ENCODE measurements around the gene FRY. TPM values are rescaled to one million over a fixed set of nuclear protein-coding genes. Genes with fewer than 3 reads are reported as not detected.

FRY gene
- total and polyA plus RNA-seq, 2 of the 13 experiments (the other 11 are each of a cell fraction or from before 2014, with no cell fraction given): 8.2 to 13.1 TPM

DNA sequence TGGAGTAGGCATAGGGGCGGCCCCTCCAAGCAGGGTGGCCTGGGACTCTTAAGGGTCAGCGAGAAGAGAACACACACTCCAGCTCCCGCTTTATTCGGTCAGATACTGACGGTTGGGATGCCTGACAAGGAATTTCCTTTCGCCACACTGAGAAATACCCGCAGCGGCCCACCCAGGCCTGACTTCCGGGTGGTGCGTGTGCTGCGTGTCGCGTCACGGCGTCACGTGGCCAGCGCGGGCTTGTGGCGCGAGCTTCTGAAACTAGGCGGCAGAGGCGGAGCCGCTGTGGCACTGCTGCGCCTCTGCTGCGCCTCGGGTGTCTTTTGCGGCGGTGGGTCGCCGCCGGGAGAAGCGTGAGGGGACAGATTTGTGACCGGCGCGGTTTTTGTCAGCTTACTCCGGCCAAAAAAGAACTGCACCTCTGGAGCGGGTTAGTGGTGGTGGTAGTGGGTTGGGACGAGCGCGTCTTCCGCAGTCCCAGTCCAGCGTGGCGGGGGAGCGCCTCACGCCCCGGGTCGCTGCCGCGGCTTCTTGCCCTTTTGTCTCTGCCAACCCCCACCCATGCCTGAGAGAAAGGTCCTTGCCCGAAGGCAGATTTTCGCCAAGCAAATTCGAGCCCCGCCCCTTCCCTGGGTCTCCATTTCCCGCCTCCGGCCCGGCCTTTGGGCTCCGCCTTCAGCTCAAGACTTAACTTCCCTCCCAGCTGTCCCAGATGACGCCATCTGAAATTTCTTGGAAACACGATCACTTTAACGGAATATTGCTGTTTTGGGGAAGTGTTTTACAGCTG lies 283.9 kb downstream of the FRY start, which contains the start of the genes BRCA2 and ZAR1L (continued):
- TF ChIP-seq, protein P1, sequence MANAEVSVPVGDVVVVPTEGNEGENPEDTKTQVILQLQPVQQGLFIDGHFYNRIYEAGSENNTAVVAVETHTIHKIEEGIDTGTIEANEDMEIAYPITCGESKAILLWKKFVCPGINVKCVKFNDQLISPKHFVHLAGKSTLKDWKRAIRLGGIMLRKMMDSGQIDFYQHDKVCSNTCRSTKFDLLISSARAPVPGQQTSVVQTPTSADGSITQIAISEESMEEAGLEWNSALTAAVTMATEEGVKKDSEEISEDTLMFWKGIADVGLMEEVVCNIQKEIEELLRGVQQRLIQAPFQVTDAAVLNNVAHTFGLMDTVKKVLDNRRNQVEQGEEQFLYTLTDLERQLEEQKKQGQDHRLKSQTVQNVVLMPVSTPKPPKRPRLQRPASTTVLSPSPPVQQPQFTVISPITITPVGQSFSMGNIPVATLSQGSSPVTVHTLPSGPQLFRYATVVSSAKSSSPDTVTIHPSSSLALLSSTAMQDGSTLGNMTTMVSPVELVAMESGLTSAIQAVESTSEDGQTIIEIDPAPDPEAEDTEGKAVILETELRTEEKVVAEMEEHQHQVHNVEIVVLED (CRISPR knock-in tag; IDR thresholded peaks at IDR 0.05; ENCODE audit: borderline replicate concordance): peak; percentile 100
- TF ChIP-seq THAP11 (CRISPR knock-in tag; IDR thresholded peaks at IDR 0.05) (peak; percentile 82), NFYC (CRISPR knock-in tag; IDR thresholded peaks at IDR 0.05) (no peak), ZBTB20 (CRISPR knock-in tag; IDR thresholded peaks at IDR 0.05; ENCODE audit: borderline replicate concordance, low read depth) (peak; percentile 68; the same call in 1 of the 2 replicates), POLR2G (IDR thresholded peaks at IDR 0.05; ENCODE audit: low read depth, low read length) (peak; percentile 93), KLF15 (CRISPR knock-in tag; IDR thresholded peaks at IDR 0.05; ENCODE audit: borderline replicate concordance) (0 out of 2 replicates have a peak, but pooled peaks have one; percentile 29), ZNF713 (CRISPR knock-in tag; IDR thresholded peaks at IDR 0.05) (no peak), RORA (CRISPR knock-in tag; IDR thresholded peaks at IDR 0.05) (no peak), MTA3 (CRISPR knock-in tag; IDR thresholded peaks at IDR 0.05) (no peak), SP2 (CRISPR knock-in tag; IDR thresholded peaks at IDR 0.05) (0 out of 2 replicates have a peak, but pooled peaks have one; percentile 6), ZNF607 (CRISPR knock-in tag; IDR thresholded peaks at IDR 0.05; ENCODE audit: borderline replicate concordance) (peak; percentile 52; the same call in 1 of the 2 replicates), RFX1 (IDR thresholded peaks at IDR 0.05) (no peak), ZNF557 (CRISPR knock-in tag; IDR thresholded peaks at IDR 0.05) (no peak; the same call in 1 of the 2 replicates), ZNF550 (CRISPR knock-in tag; IDR thresholded peaks at IDR 0.05; ENCODE audit: borderline replicate concordance) (no peak), NCOR1 (IDR thresholded peaks at IDR 0.05; ENCODE audit: borderline replicate concordance, low read length) (no peak), ZNF703 (CRISPR knock-in tag; IDR thresholded peaks at IDR 0.05; ENCODE audit: borderline replicate concordance) (peak; percentile 71)
- TF ChIP-seq, protein P2, sequence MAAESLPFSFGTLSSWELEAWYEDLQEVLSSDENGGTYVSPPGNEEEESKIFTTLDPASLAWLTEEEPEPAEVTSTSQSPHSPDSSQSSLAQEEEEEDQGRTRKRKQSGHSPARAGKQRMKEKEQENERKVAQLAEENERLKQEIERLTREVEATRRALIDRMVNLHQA (CRISPR knock-in tag; IDR thresholded peaks at IDR 0.05): no peak
- TF ChIP-seq, protein P3, sequence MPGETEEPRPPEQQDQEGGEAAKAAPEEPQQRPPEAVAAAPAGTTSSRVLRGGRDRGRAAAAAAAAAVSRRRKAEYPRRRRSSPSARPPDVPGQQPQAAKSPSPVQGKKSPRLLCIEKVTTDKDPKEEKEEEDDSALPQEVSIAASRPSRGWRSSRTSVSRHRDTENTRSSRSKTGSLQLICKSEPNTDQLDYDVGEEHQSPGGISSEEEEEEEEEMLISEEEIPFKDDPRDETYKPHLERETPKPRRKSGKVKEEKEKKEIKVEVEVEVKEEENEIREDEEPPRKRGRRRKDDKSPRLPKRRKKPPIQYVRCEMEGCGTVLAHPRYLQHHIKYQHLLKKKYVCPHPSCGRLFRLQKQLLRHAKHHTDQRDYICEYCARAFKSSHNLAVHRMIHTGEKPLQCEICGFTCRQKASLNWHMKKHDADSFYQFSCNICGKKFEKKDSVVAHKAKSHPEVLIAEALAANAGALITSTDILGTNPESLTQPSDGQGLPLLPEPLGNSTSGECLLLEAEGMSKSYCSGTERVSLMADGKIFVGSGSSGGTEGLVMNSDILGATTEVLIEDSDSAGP (CRISPR knock-in tag; IDR thresholded peaks at IDR 0.05; ENCODE audit: borderline replicate concordance): peak; percentile 77; the same call in 1 of the 2 replicates
- TF ChIP-seq, protein P4, sequence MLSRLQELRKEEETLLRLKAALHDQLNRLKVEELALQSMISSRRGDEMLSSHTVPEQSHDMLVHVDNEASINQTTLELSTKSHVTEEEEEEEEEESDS (CRISPR knock-in tag; IDR thresholded peaks at IDR 0.05; ENCODE audit: borderline replicate concordance): peak; percentile 93
- TF ChIP-seq, protein P5, sequence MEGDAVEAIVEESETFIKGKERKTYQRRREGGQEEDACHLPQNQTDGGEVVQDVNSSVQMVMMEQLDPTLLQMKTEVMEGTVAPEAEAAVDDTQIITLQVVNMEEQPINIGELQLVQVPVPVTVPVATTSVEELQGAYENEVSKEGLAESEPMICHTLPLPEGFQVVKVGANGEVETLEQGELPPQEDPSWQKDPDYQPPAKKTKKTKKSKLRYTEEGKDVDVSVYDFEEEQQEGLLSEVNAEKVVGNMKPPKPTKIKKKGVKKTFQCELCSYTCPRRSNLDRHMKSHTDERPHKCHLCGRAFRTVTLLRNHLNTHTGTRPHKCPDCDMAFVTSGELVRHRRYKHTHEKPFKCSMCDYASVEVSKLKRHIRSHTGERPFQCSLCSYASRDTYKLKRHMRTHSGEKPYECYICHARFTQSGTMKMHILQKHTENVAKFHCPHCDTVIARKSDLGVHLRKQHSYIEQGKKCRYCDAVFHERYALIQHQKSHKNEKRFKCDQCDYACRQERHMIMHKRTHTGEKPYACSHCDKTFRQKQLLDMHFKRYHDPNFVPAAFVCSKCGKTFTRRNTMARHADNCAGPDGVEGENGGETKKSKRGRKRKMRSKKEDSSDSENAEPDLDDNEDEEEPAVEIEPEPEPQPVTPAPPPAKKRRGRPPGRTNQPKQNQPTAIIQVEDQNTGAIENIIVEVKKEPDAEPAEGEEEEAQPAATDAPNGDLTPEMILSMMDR (CRISPR knock-in tag; IDR thresholded peaks at IDR 0.05): no peak; the same call in 1 of the 2 replicates
- TF ChIP-seq, protein P6, sequence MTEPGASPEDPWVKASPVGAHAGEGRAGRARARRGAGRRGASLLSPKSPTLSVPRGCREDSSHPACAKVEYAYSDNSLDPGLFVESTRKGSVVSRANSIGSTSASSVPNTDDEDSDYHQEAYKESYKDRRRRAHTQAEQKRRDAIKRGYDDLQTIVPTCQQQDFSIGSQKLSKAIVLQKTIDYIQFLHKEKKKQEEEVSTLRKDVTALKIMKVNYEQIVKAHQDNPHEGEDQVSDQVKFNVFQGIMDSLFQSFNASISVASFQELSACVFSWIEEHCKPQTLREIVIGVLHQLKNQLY (CRISPR knock-in tag; IDR thresholded peaks at IDR 0.05): 0 out of 2 replicates have a peak, but pooled peaks have one; percentile 17

All from HepG2 (cell line).